ENCODE data around the gene TLK2. TPM values are rescaled to one million over a fixed set of nuclear protein-coding genes. Genes with fewer than 3 reads are reported as not detected.
"Not testable (repeated sequence)": the region's sequence is repeated elsewhere in the genome, so short reads cannot be mapped to it uniquely, and the experiment has no call there.

The TLK2 gene
- total RNA-seq, 1 donor from 2014 or later = 34.5 TPM

DNA sequence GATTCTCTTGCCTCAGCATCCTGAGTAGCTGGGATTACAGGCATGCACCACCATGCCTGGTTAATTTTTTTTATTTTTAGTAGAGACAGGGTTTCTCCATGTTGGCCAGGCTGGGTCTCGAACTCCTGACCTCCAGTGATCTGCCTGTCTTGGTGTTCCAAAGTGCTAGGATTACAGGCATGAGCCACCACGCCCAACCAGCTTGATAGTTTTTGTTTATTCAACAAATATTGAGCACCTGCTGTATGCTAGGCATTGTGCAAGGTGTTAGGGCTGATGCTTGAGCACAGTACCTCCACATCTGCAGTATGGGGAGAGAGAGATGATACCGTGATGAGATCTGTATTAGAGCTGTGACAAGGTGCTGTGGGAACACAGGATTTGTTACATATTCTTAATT is 3.9 kb downstream of the TLK2 start:
- intact Hi-C loops (cut with micrococcal nuclease); H3K9me3 ChIP-seq (replicated peaks); DNase-seq; H3K27ac ChIP-seq (replicated peaks); H3K4me3 ChIP-seq; H3K36me3 ChIP-seq; H3K27me3 ChIP-seq (ENCODE audit: low read depth): not testable (repeated sequence)
- H3K4me1 ChIP-seq = peaks cover 75% of the 10 kb centered on the region

DNA sequence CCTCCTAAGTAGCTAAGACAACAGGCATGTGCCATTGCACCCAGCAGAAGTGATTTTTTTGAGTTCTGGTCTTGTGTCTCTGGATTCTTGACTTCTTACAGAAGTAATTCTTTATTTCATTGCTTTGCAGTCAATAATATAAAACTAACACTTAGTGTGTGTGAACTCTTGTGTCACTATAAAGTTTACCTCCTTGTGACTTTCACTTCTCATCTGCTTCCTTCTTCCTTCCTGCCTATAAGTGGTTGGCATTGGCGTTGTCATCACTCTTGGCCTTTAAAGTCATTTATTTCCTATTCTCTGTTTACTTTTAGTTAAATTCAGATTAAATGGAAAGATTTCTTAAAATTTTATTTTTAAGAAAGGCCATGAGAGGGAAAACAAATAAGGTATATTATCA is 12.4 kb downstream of the TLK2 start:
- peaks cover 40% of the 10 kb centered on the region for H3K4me1 ChIP-seq
- H3K27me3 ChIP-seq (ENCODE audit: low read depth); intact Hi-C loops (cut with micrococcal nuclease); H3K4me3 ChIP-seq; H3K27ac ChIP-seq (replicated peaks); H3K36me3 ChIP-seq; DNase-seq; H3K9me3 ChIP-seq (replicated peaks): not testable (repeated sequence)

DNA sequence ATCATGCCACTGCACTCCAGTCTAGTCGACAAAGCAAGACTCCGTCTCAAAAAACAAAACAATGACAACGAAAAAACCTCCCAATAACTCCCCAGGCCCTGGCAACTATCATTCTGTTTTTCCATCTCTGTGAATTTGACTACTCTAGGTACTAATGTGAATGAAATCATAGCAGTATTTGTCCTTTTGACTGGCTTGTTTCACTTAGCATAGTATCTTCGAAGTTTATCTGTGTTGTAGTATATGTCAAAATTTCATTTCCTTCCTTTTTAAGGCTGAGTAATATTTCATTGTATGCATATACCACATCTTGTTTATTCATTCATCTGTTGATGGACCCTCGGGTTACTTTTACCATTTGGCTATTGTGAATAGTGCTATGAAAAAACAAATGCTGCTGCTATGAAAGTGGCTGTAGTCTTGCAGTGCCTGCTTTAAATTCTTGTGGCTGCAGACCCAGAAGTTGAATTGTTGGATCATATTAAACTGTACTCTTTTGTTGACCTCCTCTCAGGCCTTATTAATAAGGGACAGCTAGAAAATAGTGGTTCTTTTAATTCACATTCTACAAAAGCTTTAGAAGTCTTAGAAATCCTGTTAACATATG is 14.5 kb downstream of the TLK2 start:
- intact Hi-C loops (cut with micrococcal nuclease); H3K4me3 ChIP-seq; H3K9me3 ChIP-seq (replicated peaks); H3K27me3 ChIP-seq (ENCODE audit: low read depth); H3K36me3 ChIP-seq; H3K27ac ChIP-seq (replicated peaks); DNase-seq: not testable (repeated sequence)
- peaks cover 31% of the 10 kb centered on the region for H3K4me1 ChIP-seq

- H3K9me3 ChIP-seq (replicated peaks); H3K4me3 ChIP-seq; DNase-seq; H3K27ac ChIP-seq (replicated peaks); H3K36me3 ChIP-seq; H3K27me3 ChIP-seq (ENCODE audit: low read depth); intact Hi-C loops (cut with micrococcal nuclease): not testable (repeated sequence)
- peaks cover 30% of the 10 kb centered on the region for H3K4me1 ChIP-seq
Measured at GRCh38 chr17:62494073-62494472, 15.4 kb downstream of the TLK2 start.

DNA sequence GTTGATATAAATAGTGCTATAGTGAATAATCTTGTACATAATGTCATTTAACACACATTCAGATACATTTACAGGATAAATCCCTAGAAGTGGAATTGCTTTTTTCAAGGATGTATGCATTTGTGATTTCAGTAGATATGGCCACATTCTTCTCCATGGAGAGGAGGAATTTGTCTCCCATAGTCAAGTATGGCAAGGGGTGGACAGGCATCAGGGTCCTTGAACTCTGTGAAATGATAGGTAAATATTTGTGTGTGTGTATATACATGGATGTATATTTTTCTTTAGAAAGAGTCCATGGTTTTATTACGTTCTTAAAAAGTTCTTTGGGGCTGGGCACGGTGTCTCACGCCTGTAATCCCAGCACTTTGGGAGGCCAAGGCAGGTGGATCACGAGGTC is 17.7 kb downstream of the TLK2 start:
- H3K36me3 ChIP-seq; intact Hi-C loops (cut with micrococcal nuclease); H3K27ac ChIP-seq (replicated peaks); H3K9me3 ChIP-seq (replicated peaks); H3K27me3 ChIP-seq (ENCODE audit: low read depth); H3K4me3 ChIP-seq; DNase-seq: not testable (repeated sequence)
- peaks cover 31% of the 10 kb centered on the region for H3K4me1 ChIP-seq

DNA sequence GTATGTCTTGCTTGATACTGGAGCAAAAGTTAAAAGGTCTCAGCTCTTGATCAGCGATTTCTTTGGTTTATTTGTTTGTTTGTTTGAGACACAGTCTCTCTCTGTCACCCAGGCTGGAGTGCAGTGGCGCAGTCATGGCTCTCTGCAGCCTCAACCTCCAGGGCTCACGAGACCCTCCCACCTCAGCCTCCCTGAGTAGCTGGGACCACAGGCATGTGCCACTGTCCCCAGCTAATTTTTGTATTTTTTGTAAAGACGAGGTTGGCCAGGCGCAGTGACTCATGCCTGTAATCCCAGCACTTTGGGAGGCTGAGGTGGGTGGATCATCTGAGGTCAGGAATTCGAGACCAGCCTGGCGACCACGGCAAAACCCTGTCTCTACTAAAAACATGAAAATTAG is 20.2 kb downstream of the TLK2 start:
- H3K27ac ChIP-seq (replicated peaks); intact Hi-C loops (cut with micrococcal nuclease); H3K4me3 ChIP-seq; H3K9me3 ChIP-seq (replicated peaks); DNase-seq; H3K36me3 ChIP-seq; H3K27me3 ChIP-seq (ENCODE audit: low read depth): not testable (repeated sequence)
- peaks cover 18% of the 10 kb centered on the region for H3K4me1 ChIP-seq

GRCh38 chr17:62500463-62500862 is 21.8 kb downstream of the TLK2 start:
- H3K36me3 ChIP-seq; H3K9me3 ChIP-seq (replicated peaks); intact Hi-C loops (cut with micrococcal nuclease); H3K4me3 ChIP-seq; DNase-seq; H3K27me3 ChIP-seq (ENCODE audit: low read depth): not testable (repeated sequence)
- H3K27ac ChIP-seq (replicated peaks) = peak overlapping the region; percentile 24
- peaks cover 17% of the 10 kb centered on the region for H3K4me1 ChIP-seq

- H3K9me3 ChIP-seq (replicated peaks); H3K27ac ChIP-seq (replicated peaks); H3K27me3 ChIP-seq (ENCODE audit: low read depth); intact Hi-C loops (cut with micrococcal nuclease); DNase-seq; H3K4me3 ChIP-seq; H3K36me3 ChIP-seq: not testable (repeated sequence)
- H3K4me1 ChIP-seq = peaks cover 28% of the 10 kb centered on the region
Measured at GRCh38 chr17:62504857-62505256, 26.2 kb downstream of the TLK2 start.

DNA sequence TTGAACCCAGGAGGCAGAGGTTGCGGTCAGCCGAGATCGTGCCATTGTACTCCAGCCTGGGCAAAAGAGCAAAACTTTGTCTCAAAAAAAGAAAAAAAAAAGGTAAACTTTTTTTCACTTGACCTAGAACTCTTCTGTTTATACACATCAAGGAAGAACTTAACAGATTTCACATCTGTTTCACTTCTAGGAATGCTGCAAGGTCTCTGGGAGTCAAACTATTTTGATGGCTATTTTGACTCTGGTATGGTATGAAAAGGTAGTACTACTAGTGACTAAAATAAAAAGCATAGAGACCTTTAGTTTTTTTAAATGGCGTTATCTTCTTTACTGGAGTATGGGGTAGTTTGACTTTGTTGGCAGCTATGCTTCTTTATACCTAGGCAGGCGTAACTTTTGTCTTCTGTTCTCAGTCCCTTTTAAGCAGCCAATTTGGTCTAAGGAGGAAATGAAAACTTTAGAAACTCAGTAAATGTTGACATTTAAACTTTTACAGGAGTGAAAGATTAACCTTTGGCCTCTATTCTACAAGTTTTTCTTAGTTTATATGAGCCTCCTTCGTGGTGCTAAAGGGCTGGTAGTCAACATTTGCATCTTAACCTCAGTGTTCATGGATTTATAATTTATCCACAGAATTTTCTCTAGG is 28.7 kb downstream of the TLK2 start:
- H3K36me3 ChIP-seq; H3K9me3 ChIP-seq (replicated peaks); DNase-seq; H3K27me3 ChIP-seq (ENCODE audit: low read depth); intact Hi-C loops (cut with micrococcal nuclease); H3K27ac ChIP-seq (replicated peaks); H3K4me3 ChIP-seq: not testable (repeated sequence)
- H3K4me1 ChIP-seq = peaks cover 39% of the 10 kb centered on the region

DNA sequence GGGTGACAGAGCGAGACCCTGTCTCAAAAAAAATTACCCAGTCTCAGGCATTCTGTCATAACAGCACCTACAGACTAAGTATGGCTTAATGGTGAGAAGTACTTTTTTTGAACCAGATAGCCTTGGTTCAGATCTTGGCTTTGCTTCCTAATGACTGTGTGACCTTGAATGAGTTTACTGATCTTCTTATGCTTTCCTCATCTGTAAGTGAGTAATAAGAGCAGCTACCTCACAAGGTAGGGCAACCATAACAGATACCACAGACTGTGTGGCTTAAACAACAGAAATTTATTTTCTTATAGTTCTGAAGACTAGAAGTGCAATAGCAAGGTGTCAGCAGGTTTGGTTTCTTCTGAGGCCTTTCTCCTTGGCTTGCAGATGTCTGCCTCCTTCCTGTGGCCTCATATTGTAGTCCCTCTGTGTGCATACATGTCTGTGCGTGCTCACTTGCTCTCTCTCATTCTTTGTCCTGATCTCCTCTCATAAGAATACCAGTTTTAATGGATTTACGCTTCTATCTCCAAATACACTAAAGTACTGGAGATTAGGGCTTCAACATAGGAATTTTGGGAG is 31.7 kb downstream of the TLK2 start:
- H3K36me3 ChIP-seq; H3K27ac ChIP-seq (replicated peaks); H3K27me3 ChIP-seq (ENCODE audit: low read depth); H3K9me3 ChIP-seq (replicated peaks); DNase-seq; H3K4me3 ChIP-seq; intact Hi-C loops (cut with micrococcal nuclease): not testable (repeated sequence)
- peaks cover 36% of the 10 kb centered on the region for H3K4me1 ChIP-seq

DNA sequence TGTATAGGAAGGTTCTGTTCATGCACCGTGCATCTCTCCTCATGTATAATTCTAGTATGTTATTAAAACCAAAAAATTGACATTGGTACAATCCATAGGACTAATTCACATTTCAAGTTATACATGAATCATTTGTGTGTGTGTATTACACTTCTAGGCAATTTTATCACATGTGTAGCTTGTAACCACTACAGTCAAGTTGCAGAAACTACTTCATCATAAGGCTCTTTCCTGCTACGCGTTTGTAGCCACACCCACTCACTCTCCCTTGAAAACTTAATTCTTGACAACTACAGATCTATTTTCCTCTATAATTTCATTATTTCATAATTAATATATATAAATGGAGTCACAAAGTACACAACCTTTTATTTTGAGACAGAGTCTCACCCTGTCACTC is 32.4 kb downstream of the TLK2 start:
- H3K27me3 ChIP-seq (ENCODE audit: low read depth); H3K9me3 ChIP-seq (replicated peaks); DNase-seq; intact Hi-C loops (cut with micrococcal nuclease); H3K27ac ChIP-seq (replicated peaks); H3K4me3 ChIP-seq; H3K36me3 ChIP-seq: not testable (repeated sequence)
- H3K4me1 ChIP-seq = peaks cover 35% of the 10 kb centered on the region

DNA sequence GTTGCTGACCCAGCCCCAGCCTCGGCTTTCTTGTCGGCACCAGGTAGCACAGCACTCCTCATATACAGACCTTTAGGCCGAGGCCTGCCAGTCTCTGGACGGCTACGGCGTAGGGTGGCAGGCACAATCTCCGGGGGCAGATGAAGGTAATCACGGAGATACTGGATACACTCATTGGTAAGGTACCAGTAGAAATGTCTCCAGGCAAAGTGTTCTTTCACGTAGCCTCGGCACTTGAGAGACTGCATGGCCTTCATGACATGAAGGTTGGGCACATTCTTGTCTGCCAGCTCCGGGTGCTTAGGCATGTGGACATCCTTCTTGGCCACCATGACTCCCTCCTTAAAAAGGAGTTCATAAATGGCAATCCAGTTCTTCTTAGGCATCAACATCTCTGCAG is 37.8 kb downstream of the TLK2 start:
- intact Hi-C loops (cut with micrococcal nuclease); H3K27ac ChIP-seq (replicated peaks); H3K4me1 ChIP-seq; DNase-seq; H3K27me3 ChIP-seq (ENCODE audit: low read depth); H3K9me3 ChIP-seq (replicated peaks); H3K4me3 ChIP-seq; H3K36me3 ChIP-seq: not testable (repeated sequence)

- H3K4me1 ChIP-seq; intact Hi-C loops (cut with micrococcal nuclease); DNase-seq; H3K27me3 ChIP-seq (ENCODE audit: low read depth); H3K27ac ChIP-seq (replicated peaks); H3K9me3 ChIP-seq (replicated peaks); H3K4me3 ChIP-seq: not testable (repeated sequence)
- peaks cover 36% of the 10 kb centered on the region for H3K36me3 ChIP-seq
Measured at GRCh38 chr17:62521295-62521694, 42.7 kb downstream of the TLK2 start.

DNA sequence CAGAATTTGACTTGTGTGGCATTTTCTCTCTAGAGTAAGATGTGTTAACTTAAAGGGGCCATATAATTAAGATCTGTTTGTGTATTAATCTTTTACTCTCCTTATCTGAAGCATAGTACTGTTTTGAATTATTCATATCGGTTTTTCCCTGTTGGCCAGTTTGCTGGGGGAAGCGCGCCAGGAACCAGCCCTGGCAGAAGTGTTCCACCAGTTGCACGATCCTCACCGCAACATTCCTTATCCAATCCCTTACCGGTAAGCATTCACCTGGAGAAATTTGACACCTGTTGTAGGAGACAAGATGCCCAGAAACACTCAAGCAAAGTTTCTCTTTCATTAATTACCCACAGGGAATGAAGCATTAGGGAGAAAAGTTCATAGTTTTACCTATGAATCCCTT is 45.5 kb downstream of the TLK2 start:
- H3K27me3 ChIP-seq (ENCODE audit: low read depth); intact Hi-C loops (cut with micrococcal nuclease); H3K27ac ChIP-seq (replicated peaks); H3K4me3 ChIP-seq; DNase-seq; H3K4me1 ChIP-seq; H3K9me3 ChIP-seq (replicated peaks): not testable (repeated sequence)
- peaks cover 42% of the 10 kb centered on the region for H3K36me3 ChIP-seq

Data from left ventricle myocardium inferior (tissue), 1 donor.